Bronchial epithelial cell (primary cell): Measurements from ENCODE around the gene CDK19. TPM values are rescaled to one million over a fixed set of nuclear protein-coding genes. Genes with fewer than 3 reads are reported as not detected.

Experiments
- DNase-seq: peaks from one replicate; pipeline ENCODE4 v3.0.0-alpha.2; 2010; ENCODE audit warnings: low read depth
- FAIRE-seq: peaks from 2 replicates; lab custom pipeline; 2011; peaks lifted over from hg19 to GRCh38; lab: Jason Lieb, UNC
- H3K27me3 ChIP-seq: 2 replicates; pipeline ENCODE4 v1.5.1; 2011; ENCODE audit warnings: low read length; ENCODE audit not compliant: control insufficient read depth, insufficient read depth
- H3K36me3 ChIP-seq: 2 replicates; pipeline ENCODE4 v1.5.1; 2011; ENCODE audit warnings: low read length; ENCODE audit not compliant: control insufficient read depth, insufficient read depth
- H3K4me3 ChIP-seq: 2 replicates; pipeline ENCODE4 v1.5.1; 2011; ENCODE audit warnings: mild to moderate bottlenecking, low read depth, low read length, control low read depth
- CTCF ChIP-seq: IDR thresholded peaks from 2 replicates; pipeline ENCODE4 v1.5.1; 2011; ENCODE audit warnings: mild to moderate bottlenecking, moderate library complexity, low read length, control low read depth, inconsistent platforms; ENCODE audit not compliant: insufficient read depth, severe bottlenecking
- total RNA-seq: library from RNA; depleted of rRNA; stranded (reverse); fragments of >200 nt; gene quantifications from 2 replicates; pipeline ENCODE4 v1.2.1, GENCODE V29; 2014

CDK19 gene
- total RNA-seq, 1 donor from 2014 or later: 6.1 TPM

GRCh38 chr6:110575925-110576463 lies 239.3 kb downstream of the CDK19 start:
- no peak for TF ChIP-seq CTCF
- no peak for DNase-seq
- FAIRE-seq: no peak
- Histone ChIP-seq H3K4me3 (no peak overlapping the region), H3K36me3 (no peaks in the 10 kb centered on the region), H3K27me3 (no peaks in the 10 kb centered on the region)

GRCh38 chr6:110574817-110575216 lies 240.5 kb downstream of the CDK19 start:
- FAIRE-seq: no peak
- H3K36me3 ChIP-seq: no peaks in the 10 kb centered on the region
- no peak for DNase-seq
- no peaks in the 10 kb centered on the region for H3K27me3 ChIP-seq
- no peak overlapping the region for H3K4me3 ChIP-seq
- TF ChIP-seq CTCF: no peak

GRCh38 chr6:110573537-110573936 lies 241.7 kb downstream of the CDK19 start:
- no peak overlapping the region for H3K4me3 ChIP-seq
- no peak for TF ChIP-seq CTCF
- DNase-seq (no peak), FAIRE-seq (no peak)
- no peaks in the 10 kb centered on the region for H3K36me3 ChIP-seq
- no peaks in the 10 kb centered on the region for H3K27me3 ChIP-seq

GRCh38 chr6:110573136-110573535 lies 242.1 kb downstream of the CDK19 start:
- DNase-seq: no peak
- FAIRE-seq: no peak
- H3K4me3 ChIP-seq: no peak overlapping the region
- H3K36me3 ChIP-seq: no peaks in the 10 kb centered on the region
- TF ChIP-seq CTCF: no peak
- H3K27me3 ChIP-seq: no peaks in the 10 kb centered on the region

- no peak overlapping the region for H3K4me3 ChIP-seq
- FAIRE-seq: no peak
- no peak for DNase-seq
- no peak for TF ChIP-seq CTCF
- H3K27me3 ChIP-seq: no peaks in the 10 kb centered on the region
- H3K36me3 ChIP-seq: no peaks in the 10 kb centered on the region
These were observed 247.1 kb downstream of the CDK19 start for GRCh38 chr6:110567957-110568696.
